Gastrocnemius medialis (tissue), 4 donors: Measurements from ENCODE around the gene RASIP1.

Experiments used
- CTCF ChIP-seq, 5 experiments: fragments of 450-650 bp in 3 of 5; fragments of 200-600 bp in 2 of 5; sonication (generic) in 2 of 5; IDR thresholded peaks in 4 of 5; conservative IDR thresholded peaks in 1 of 5; 1 replicate in 4 of 5; 2 replicates in 1 of 5; pipeline ENCODE4 v1.5.1; 2016 to 2019; ENCODE audit warnings: antibody characterized with exemption in 5 of 5, mild to moderate bottlenecking in 3 of 5, moderate library complexity in 3 of 5
- POLR2A ChIP-seq, 2 donors: fragments of 450-650 bp; IDR thresholded peaks; one replicate each; pipeline ENCODE4 v1.6.1; 2017; ENCODE audit warnings: antibody characterized with exemption in 2 of 2, mild to moderate bottlenecking in 2 of 2, moderate library complexity in 2 of 2

DNA sequence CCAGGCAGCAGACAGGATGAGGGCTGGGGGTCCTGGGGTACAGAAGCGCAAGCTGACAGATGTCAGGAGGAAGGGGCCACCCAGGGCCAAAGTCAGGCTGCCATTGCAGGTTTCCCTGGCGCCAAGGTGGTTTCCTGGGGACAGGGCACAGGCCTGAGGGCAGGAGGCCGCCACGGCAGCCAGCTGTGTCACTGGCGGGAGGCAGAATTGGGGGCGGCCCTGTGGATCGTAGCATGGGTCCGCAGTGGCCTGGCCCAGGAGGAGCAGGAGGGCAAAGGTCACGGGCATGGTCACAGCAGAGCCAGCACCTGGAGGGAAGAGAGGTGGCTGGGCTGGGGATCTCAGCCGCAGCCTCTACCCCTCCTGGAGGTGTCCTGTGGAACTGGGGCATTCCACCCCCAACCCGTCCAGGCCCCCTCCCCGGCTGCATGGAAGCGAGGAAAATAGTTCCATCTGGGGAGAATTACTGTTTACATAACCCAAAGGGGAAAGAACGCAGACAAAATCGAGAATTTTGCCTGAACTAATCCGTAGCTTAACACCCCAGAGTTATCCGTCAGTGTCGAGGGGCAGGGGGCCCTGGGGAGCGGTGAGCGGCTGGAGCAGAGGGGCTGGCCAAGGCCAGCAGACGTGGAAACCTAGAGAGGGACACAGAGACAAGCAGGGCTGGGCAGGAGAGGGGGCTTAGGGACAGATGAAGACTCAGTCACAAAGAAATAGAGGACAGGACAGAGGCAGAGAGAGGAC is 69.5 kb downstream of the RASIP1 start:
- no peak for TF ChIP-seq CTCF (IDR thresholded peaks at IDR 0.05 in 4 of 5, conservative IDR thresholded peaks at IDR 0.05 in 1 of 5)
- TF ChIP-seq POLR2A (IDR thresholded peaks at IDR 0.05) = no peak
